ENCODE measurements around the gene ZC3H7A.
"Not testable (repeated sequence)": the region's sequence is repeated elsewhere in the genome, so short reads cannot be mapped to it uniquely, and the experiment has no call there.

DNA sequence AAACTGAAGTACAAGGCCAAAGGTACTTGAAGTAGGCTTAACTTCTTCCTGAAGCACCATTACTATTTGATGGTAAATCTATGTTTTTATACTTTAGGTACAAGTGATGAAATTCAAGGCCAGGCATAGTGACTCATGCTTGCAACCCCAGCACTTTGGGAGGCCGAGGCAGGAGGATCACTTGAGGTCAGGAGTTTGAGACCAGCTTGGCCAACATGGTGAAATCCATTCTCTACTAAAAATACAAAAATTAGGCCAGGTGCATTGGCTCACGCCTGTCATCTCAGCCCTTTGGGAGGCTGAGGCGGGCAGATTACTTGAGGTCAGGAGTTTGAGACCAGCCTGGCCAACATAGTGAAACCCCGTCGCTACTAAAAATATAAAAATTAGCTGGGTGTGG is 26.6 kb upstream of the ZC3H7A start:
- TF ChIP-seq SMC3, POLR2A, CEBPB (IDR thresholded peaks at IDR 0.05; ENCODE audit: low read depth, low read length): not testable (repeated sequence)

Measured in IMR-90 (cell line).